Right cardiac atrium (tissue), 5 donors: ENCODE measurements around the gene NCF4. TPM values are rescaled to one million over a fixed set of nuclear protein-coding genes. Genes with fewer than 3 reads are reported as not detected.

Experiments used
- ATAC-seq, 2 donors: fragments of 200-7000 bp; cut with Tn5 transposase; one replicate each; pipeline versions ENCODE4 v1.8.0 to v1.9.1; 2020; ENCODE audit warnings: moderate library complexity in 2 of 2, mild to moderate bottlenecking in 1 of 2
- DNase-seq, 3 donors: peaks; one replicate each; pipeline ENCODE4 v3.0.0-alpha.2; 2020
- H3K27ac ChIP-seq: one replicate; pipeline ENCODE4 v1.5.1; 2013; ENCODE audit warnings: mild to moderate bottlenecking, low read length, control low read depth, moderate library complexity
- H3K27me3 ChIP-seq: one replicate; pipeline ENCODE4 v1.6.1; 2013; ENCODE audit not compliant: control insufficient read depth, insufficient read depth
- H3K4me1 ChIP-seq: one replicate; pipeline ENCODE4 v1.6.1; 2013; ENCODE audit warnings: low read length; ENCODE audit not compliant: control insufficient read depth, insufficient read depth
- H3K4me3 ChIP-seq: one replicate; pipeline ENCODE4 v1.5.1; 2013; ENCODE audit warnings: low read length, control low read depth
- H3K9me3 ChIP-seq: one replicate; pipeline ENCODE4 v1.6.1; 2013; ENCODE audit warnings: low read length; ENCODE audit not compliant: control insufficient read depth
- WGBS: extraction: QIAGEN DNeasy Blood & Tissue Kit; methylation state at CpG from one replicate; pipeline ENCODE4 v1.1.7; 2013; 5-methylcytosine and 5-hydroxymethylcytosine counted together
- intact Hi-C, 4 donors: fragments of 100-400 bp; cut with DNase I; formaldehyde crosslinking; loops; one replicate each; pipeline versions ENCODE4 v1.11.0 to v1.14.0; 2022 to 2023
- long read RNA-seq, 4 donors: library from polyadenylated mRNA; unstranded; transcript quantifications; one replicate each; pipeline ENCODE4 v2.0.0, GENCODE V29; 2020 to 2021
- polyA plus RNA-seq: library from polyadenylated mRNA; stranded (reverse); fragments of 200-250 nt; gene quantifications from one replicate; pipeline ENCODE4 v1.2.3, GENCODE V29; 2013
- total RNA-seq, 4 donors: library from RNA; stranded (reverse); fragmentation: NEBNext Ultra II Directional; extraction: Animal tissue kit (Norgen Biotek cat#: 25700); gene quantifications; one replicate each; pipeline ENCODE4 v1.2.1, GENCODE V29; 2021
- donor health status: healthy with polysubstance abuse.
- donor health status: DM: no; HTN: yes; CAD: no.
- donor health status: DM: no; HTN: no; CAD: no.
- donor health status: DM: no; HTN: yes; CAD: no; lungs with severe emphysema.
- donor health status: DM: yes; HTN: yes; CAD: no.

Gene NCF4
- 1 to 10 TPM; 3.1 to 6.9 (median 6.6) TPM for total RNA-seq
- 3.6 TPM for polyA plus RNA-seq
- long read RNA-seq, donor 1, partial matches to known transcripts = 0 of 3 reads
- long read RNA-seq, donor 1, other reads (novel, unspliced or antisense) = 1 of 3 reads
- long read RNA-seq, donor 2, partial matches to known transcripts = 0 of 3 reads
- long read RNA-seq, donor 2, other reads (novel, unspliced or antisense) = 0 of 3 reads
- long read RNA-seq, donor 3, transcript NCF4-201 (10 exons, 1,396 nt) = major isoform, 6 of 10 reads
- long read RNA-seq, donor 3, partial matches to known transcripts = 1 of 10 reads
- long read RNA-seq, donor 3, other reads (novel, unspliced or antisense) = 1 of 10 reads
- long read RNA-seq, donor 4 = 0 reads

GRCh38 chr22:36860821-36861659 is at the start of gene NCF4:
Gene NCF4 (plus strand): TSS chr22:36861006. CDS start chr22:36861172, 166 bp downstream.
- no peak within 1 kb of the TSS for H3K27ac ChIP-seq
- WGBS = 66% methylated on average over 17 of the region's 17 CpGs
- no peaks in the 10 kb centered on the region for H3K9me3 ChIP-seq
- H3K4me1 ChIP-seq = no peaks in the 10 kb centered on the region
- H3K27me3 ChIP-seq = no peaks in the 10 kb centered on the region
- DNase-seq = peak; percentile 65 to 82 (median 80)
- ATAC-seq = peak; percentile 45 to 55
- intact Hi-C loops = loop anchor here in 1 of 4 donors (10.0 kb wide), 1 partner anchor 114 kb away; no protein-coding TSS in a partner anchor
- no peak within 1 kb of the TSS for H3K4me3 ChIP-seq

GRCh38 chr22:36811094-36811800 is 49.6 kb upstream of the NCF4 start:
- H3K27me3 ChIP-seq = no peaks in the 10 kb centered on the region

DNA sequence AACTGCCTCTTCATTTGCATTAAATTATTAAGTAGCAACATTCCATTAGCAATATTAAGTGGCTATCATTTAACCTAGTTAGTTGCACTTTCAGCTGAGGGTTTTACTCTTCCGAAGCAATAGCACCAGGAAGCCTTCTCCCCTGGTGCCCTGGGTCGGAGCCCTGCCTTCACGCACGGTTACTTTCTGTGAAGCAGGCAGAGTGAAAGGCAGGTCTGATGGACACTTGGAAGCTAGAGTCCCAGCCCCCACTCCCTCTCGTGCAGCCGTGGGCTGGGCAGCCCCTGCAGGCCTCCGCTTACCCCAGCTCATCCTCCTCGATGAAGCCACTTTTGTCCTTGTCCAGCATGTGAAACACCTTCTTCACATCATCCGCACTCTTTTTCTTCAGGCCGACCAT is 46.0 kb upstream of the NCF4 start:
- Histone ChIP-seq H3K4me3 (no peak overlapping the region), H3K27me3 (no peaks in the 10 kb centered on the region), H3K9me3 (no peaks in the 10 kb centered on the region), H3K27ac (no peak overlapping the region), H3K4me1 (no peaks in the 10 kb centered on the region)
- 62% methylated on average over 10 of the region's 10 CpGs for WGBS
- intact Hi-C loops = no loop called here
- DNase-seq (no peak), ATAC-seq (no peak)

More at GRCh38 chr22:36811094-36811800, 49.6 kb upstream of the NCF4 start:
- intact Hi-C loops = no loop called here
- DNase-seq (no peak), ATAC-seq (no peak)
- H3K9me3 ChIP-seq = no peaks in the 10 kb centered on the region
- H3K4me3 ChIP-seq = no peak overlapping the region
- H3K27ac ChIP-seq = no peak overlapping the region
- no peaks in the 10 kb centered on the region for H3K4me1 ChIP-seq
- 80% methylated on average over 3 of the region's 3 CpGs for whole genome bisulfite sequencing

- H3K4me3 ChIP-seq = no peak overlapping the region
- no peaks in the 10 kb centered on the region for H3K27me3 ChIP-seq
- ATAC-seq = no peak
- DNase-seq = no peak
- no peak overlapping the region for H3K27ac ChIP-seq
- H3K4me1 ChIP-seq = no peaks in the 10 kb centered on the region
- intact Hi-C loops = no loop called here
- H3K9me3 ChIP-seq = no peaks in the 10 kb centered on the region
- 36% methylated on average over 8 of the region's 8 CpGs for WGBS
Measured at GRCh38 chr22:36815558-36816338, 45.1 kb upstream of the NCF4 start.

- WGBS = 2% methylated on average over 12 of the region's 12 CpGs
- H3K4me3 ChIP-seq = no peak overlapping the region
- no peaks in the 10 kb centered on the region for H3K9me3 ChIP-seq
- DNase-seq (no peak), ATAC-seq (no peak)
- H3K4me1 ChIP-seq = no peaks in the 10 kb centered on the region
- intact Hi-C loops = no loop called here
- H3K27me3 ChIP-seq = no peaks in the 10 kb centered on the region
- H3K27ac ChIP-seq = no peak overlapping the region
Measured at GRCh38 chr22:36816339-36816635, 44.5 kb upstream of the NCF4 start.

GRCh38 chr22:36816636-36817524 is 43.9 kb upstream of the NCF4 start, which contains the start of gene PVALB:
Gene PVALB (minus strand): TSS chr22:36817035. CDS start chr22:36817005, 30 bp downstream.
- Histone ChIP-seq H3K9me3 (no peaks in the 10 kb centered on the region), H3K4me1 (no peaks in the 10 kb centered on the region), H3K4me3 (peak within 1 kb of the TSS; percentile 39), H3K27me3 (no peaks in the 10 kb centered on the region), H3K27ac (no peak within 1 kb of the TSS)
- 1% methylated on average over 75 of the region's 75 CpGs for WGBS
- intact Hi-C loops = no loop called here
- ATAC-seq (peak; percentile 82 to 85), DNase-seq (peak; percentile 23 to 74 (median 68))

GRCh38 chr22:36817525-36817848 is 43.3 kb upstream of the NCF4 start:
- Histone ChIP-seq H3K9me3 (no peaks in the 10 kb centered on the region), H3K27me3 (no peaks in the 10 kb centered on the region), H3K4me1 (no peaks in the 10 kb centered on the region), H3K27ac (no peak overlapping the region), H3K4me3 (no peak overlapping the region)
- DNase-seq (no peak), ATAC-seq (no peak)
- 34% methylated on average over 5 of the region's 5 CpGs for WGBS
- intact Hi-C loops = no loop called here

GRCh38 chr22:36818010-36818642 is 42.7 kb upstream of the NCF4 start:
- no peak overlapping the region for H3K4me3 ChIP-seq
- intact Hi-C loops = no loop called here
- H3K27me3 ChIP-seq = no peaks in the 10 kb centered on the region
- 74% methylated on average over 6 of the region's 6 CpGs for WGBS
- H3K27ac ChIP-seq = no peak overlapping the region
- no peaks in the 10 kb centered on the region for H3K4me1 ChIP-seq
- DNase-seq = no peak
- ATAC-seq = no peak
- H3K9me3 ChIP-seq = no peaks in the 10 kb centered on the region

DNA sequence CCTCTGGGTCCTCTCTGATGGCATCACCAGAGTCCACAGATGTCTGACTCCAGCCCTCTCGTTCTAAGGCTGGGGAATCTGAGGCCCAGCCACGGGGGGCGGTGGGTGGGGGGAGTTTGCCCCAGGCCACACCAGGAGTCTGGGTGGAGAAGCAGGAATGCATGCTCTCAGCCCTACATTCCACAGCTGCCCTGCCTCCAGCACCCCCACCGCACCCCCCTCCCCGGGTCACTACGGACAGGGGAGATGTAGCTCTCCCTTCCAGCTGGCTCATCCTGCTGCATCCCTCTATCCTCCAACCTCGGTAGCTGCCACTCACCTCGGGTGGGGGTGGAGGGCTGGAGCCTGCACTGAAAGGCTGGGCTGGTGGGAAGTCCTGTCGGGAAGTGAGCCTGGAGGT is 41.7 kb upstream of the NCF4 start:
- no peaks in the 10 kb centered on the region for H3K27me3 ChIP-seq
- 23% methylated on average over 9 of the region's 9 CpGs for whole genome bisulfite sequencing
- intact Hi-C loops = no loop called here
- no peaks in the 10 kb centered on the region for H3K9me3 ChIP-seq
- ATAC-seq = no peak
- H3K27ac ChIP-seq = no peak overlapping the region
- no peak overlapping the region for H3K4me3 ChIP-seq
- DNase-seq = no peak
- no peaks in the 10 kb centered on the region for H3K4me1 ChIP-seq
